RCC 7860 (cell line): ENCODE data around the gene LRRC43.
"Not testable (repeated sequence)": the region's sequence is repeated elsewhere in the genome, so short reads cannot be mapped to it uniquely, and the experiment has no call there.

ENCODE experiments used
- DNase-seq: peaks from one replicate; pipeline ENCODE4 v3.0.0-alpha.2; 2015; ENCODE audit warnings: low spot score
- FAIRE-seq: peaks from 2 replicates; lab custom pipeline; 2012; peaks lifted over from hg19 to GRCh38; lab: Jason Lieb, UNC

LRRC43 gene

GRCh38 chr12:122190842-122191668 lies 8.1 kb downstream of the LRRC43 start:
- FAIRE-seq (no peak), DNase-seq (peak; percentile 28)

GRCh38 chr12:122192441-122192840 lies 9.5 kb downstream of the LRRC43 start:
- DNase-seq (no peak), FAIRE-seq (no peak)

GRCh38 chr12:122194804-122195203 lies 11.9 kb downstream of the LRRC43 start:
- FAIRE-seq (no peak), DNase-seq (no peak)

GRCh38 chr12:122195405-122195804 lies 12.5 kb downstream of the LRRC43 start:
- DNase-seq (no peak), FAIRE-seq (no peak)

GRCh38 chr12:122197612-122197966 lies 14.7 kb downstream of the LRRC43 start:
- FAIRE-seq (no peak), DNase-seq (no peak)

- no peak for DNase-seq
- no peak for FAIRE-seq
These were observed 16.8 kb downstream of the LRRC43 start for GRCh38 chr12:122199484-122200355.

- FAIRE-seq, result no peak
These were observed 17.7 kb downstream of the LRRC43 start for GRCh38 chr12:122200541-122201175.

GRCh38 chr12:122201381-122201780 lies 18.5 kb downstream of the LRRC43 start:
- FAIRE-seq (no peak), DNase-seq (no peak)

More at GRCh38 chr12:122200541-122201175, 17.7 kb downstream of the LRRC43 start:
- DNase-seq, result no peak

- FAIRE-seq (no peak), DNase-seq (no peak)
These were observed 19.1 kb downstream of the LRRC43 start for GRCh38 chr12:122202017-122202416.

- DNase-seq, FAIRE-seq: not testable (repeated sequence)
These were observed 19.9 kb downstream of the LRRC43 start for GRCh38 chr12:122202811-122203210.

GRCh38 chr12:122203301-122204166 lies 20.6 kb downstream of the LRRC43 start, which contains the start of gene B3GNT4:
Gene B3GNT4, plus strand, starts transcription at chr12:122203709. Its CDS starts 910 bp downstream, at chr12:122204619.
- DNase-seq (peak; percentile 63), FAIRE-seq (no peak)

GRCh38 chr12:122204167-122205052 lies 21.5 kb downstream of the LRRC43 start:
- DNase-seq, result no peak
- no peak for FAIRE-seq

- no peak for DNase-seq
- FAIRE-seq, result no peak
These were observed 22.4 kb downstream of the LRRC43 start for GRCh38 chr12:122205053-122205925.

GRCh38 chr12:122206111-122206881 lies 23.4 kb downstream of the LRRC43 start:
- FAIRE-seq (no peak), DNase-seq (no peak)

GRCh38 chr12:122206976-122207375 lies 24.1 kb downstream of the LRRC43 start:
- no peak for FAIRE-seq
- DNase-seq, result no peak

- no peak for DNase-seq
- FAIRE-seq, result no peak
These were observed 24.5 kb downstream of the LRRC43 start for GRCh38 chr12:122207391-122207790.

GRCh38 chr12:122208073-122208820 lies 25.3 kb downstream of the LRRC43 start:
- no peak for DNase-seq
- no peak for FAIRE-seq
